Tongue (tissue), 2 donors: Measurements from ENCODE around the gene PKIG. TPM values are rescaled to one million over a fixed set of nuclear protein-coding genes. Genes with fewer than 3 reads are reported as not detected.
"Not testable (repeated sequence)": the region's sequence is repeated elsewhere in the genome, so short reads cannot be mapped to it uniquely, and the experiment has no call there.

ENCODE experiments used
- DNase-seq: peaks from one replicate; pipeline ENCODE4 v3.0.0-alpha.2; 2015
- total RNA-seq: library from RNA; depleted of rRNA; stranded (reverse); fragments of >200 nt; gene quantifications from one replicate; pipeline ENCODE4 v1.2.3, GENCODE V29; 2014

The PKIG gene
- total RNA-seq: 42.5 TPM

DNA sequence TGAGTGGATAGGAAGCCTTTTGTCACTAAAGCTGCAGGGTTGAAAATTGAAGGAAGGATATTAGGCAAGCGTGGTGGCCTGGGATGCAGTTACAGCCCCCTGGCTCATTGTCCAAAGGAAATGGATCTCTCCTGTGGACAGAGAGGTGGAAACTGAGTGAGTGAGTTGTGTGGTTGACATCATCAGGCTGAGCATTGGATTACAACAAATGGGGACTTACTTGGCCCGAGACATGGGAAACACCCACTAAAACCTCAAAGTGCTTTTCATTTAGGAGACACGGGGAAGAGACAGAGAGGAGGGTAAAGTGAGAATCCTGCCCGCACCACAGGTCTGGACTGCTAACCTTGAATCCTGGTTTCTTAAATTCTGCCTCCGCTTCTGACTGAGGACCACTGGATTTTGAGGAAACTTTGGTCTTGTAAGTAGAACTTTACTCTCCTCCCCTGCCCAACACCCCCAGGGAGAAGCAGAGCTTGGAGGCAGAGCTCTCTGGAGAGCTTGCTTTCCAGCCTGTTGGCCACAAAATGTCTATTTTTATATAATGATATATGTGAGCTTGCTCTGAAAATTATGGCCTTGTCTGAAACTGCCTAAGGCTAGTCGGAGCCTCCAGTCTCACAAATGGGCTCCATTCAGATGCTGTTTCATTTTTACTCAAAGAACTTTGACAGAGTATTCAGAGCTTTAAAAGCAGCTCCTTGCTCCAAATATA, at the start of gene PKIG:
TSS of gene PKIG (plus strand) at position 269 of the 715 bp plus-strand sequence. CDS start 31,978 bp downstream, outside the sequence.
- peak; percentile 66 for DNase-seq

- DNase-seq: no peak
These were observed 49.4 kb upstream of the PKIG start for GRCh38 chr20:44532981-44533331.

DNA sequence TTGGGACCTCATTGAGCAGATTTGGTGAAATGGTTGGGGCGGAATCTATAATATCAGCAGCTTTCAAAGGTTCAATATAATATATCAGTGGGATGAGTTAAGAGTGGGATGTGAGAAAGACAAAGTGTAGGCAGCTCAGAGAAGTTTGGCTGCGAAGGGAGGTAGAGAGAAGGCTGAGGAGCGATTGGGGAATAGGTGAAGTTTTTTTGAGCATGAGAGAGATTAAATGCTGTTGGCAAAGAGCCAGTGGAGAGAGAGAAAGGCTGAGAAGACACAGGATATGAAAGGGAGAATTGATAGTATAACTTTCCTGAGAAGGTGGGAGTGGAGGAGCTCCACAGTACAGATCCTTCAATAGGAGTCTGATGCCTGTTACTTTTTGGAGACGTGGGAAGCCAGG, 48.5 kb upstream of the PKIG start:
- no peak for DNase-seq

DNA sequence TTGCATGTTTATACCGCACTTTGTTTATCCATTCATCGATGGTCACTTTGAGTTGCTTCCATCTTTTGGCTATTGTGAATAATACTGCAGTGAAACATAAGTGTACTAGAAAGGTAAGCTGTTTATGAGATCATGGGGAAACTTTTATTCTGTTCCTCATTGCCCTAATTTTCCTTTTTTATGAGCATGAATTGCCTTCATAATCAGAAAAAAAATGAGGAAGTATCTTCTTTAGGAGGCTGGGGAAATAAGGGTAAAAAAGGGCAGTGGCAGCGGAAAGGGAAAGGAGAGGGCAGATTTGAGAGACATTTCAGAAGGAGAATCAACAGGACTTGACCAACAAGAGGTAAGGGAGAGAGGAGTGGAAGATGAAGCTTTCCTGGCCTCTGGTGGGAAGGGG, 46.2 kb upstream of the PKIG start:
- DNase-seq: no peak

- DNase-seq: no peak
These were observed 44.4 kb upstream of the PKIG start for GRCh38 chr20:44537993-44538392.

GRCh38 chr20:44540834-44541233, 41.5 kb upstream of the PKIG start:
- no peak for DNase-seq

DNA sequence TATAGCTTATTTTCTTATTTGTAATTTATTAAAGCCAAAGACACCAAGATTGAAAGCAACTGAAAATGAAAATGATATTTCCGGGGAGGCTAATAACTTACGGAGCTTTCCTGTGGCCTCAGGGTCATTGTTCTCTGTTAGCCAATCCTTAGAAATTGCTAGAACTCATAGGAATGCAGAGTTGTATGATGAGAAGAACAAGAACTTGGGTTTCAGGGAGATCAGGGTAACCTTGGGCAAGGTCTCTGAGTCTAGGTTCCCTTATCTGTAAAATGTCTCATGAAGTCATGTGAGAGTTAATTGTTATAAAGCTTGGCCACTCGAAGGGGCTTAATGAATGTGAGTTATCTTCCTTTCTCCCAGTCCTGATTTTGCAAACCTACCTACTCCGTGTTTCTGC, 40.4 kb upstream of the PKIG start:
- DNase-seq: no peak

- DNase-seq: no peak
These were observed 39.5 kb upstream of the PKIG start for GRCh38 chr20:44542890-44543289.

DNA sequence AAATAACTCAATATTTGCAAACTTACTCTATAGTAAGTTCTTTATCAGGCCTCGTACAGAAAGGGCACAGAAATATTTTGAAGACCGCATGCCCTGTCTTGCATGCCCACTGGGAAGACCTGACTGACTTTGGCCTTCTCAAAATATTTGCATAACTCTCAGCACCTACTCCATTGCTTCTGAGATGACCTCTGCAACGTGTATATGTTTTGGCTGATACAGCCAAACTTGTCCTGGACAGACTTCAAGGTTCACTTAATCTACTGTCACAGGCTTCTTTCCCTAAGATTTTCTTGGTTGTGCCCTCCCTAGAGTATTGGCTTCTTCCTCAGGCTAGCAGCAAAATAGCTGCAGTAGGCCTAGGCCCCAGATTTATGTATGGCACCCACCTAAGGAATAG, 39.0 kb upstream of the PKIG start:
- no peak for DNase-seq

- DNase-seq: no peak
These were observed 38.1 kb upstream of the PKIG start for GRCh38 chr20:44544263-44544662.

- no peak for DNase-seq
These were observed 35.0 kb upstream of the PKIG start for GRCh38 chr20:44547419-44547818.

GRCh38 chr20:44549123-44549522, 33.3 kb upstream of the PKIG start:
- DNase-seq: no peak

- no peak for DNase-seq
These were observed 30.3 kb upstream of the PKIG start for GRCh38 chr20:44552050-44552449.

GRCh38 chr20:44552568-44552949, 29.8 kb upstream of the PKIG start:
- no peak for DNase-seq

DNA sequence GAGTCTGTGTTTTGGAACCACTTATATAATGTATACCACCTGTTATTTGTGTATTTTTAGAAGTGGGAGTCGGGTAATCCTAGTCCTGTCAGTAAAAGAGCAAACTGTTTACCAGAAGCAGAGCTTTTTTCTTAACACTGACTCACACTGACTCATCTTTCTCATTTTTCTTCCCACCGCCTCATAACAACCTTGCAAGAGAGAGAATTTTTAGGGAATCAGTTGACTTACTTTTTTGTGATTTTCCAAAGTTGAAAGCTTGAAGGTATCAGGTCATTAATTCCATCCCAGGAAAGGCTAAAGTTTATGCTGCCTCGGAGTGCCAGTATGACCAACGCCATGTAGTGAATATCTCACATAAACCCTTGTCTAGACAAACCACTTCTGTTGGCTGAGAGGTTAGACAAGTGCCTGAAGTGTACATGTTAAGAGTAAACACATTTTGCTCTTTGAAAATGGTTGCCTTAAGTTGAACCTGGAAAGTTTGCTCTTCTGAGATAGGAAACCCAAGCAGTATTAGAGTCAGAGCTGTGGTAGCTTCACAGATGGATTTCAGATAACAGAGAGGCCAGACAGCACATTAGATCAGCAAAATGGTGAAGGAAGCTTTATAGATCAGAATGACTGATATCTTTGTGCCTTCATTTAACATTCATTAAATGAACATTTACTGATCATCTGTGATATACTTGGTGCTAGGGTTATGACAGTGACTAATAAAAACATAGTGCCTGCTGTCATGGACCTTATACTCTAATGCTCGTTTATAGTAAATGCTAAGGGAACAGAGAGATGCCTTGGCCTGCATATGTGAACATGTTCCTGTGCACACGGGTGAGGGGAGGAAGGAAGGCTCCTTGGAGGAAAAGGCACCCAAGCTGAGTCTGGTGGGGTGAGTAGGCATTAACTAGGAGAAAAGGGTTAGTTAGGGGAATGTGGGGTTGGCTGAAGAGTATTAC, 29.1 kb upstream of the PKIG start:
- DNase-seq: peak; percentile 74

DNA sequence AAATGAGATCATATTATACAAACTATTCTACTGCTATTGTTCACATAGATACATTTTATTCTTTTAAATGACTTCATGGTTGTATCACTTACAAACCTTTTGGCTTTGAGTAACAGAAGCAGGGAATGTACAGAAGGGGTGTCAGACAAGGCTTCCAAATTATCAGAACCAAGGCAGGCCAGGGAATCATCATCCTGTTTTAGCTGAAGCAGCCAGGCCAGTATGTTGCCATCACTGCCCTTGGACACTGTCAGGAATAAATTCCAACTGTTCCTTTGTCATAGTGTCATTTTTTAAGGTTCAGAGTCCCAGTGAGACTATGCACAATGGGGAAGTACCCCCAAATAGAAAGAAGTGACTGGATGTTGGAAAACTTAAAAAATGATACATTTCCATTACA, 23.1 kb upstream of the PKIG start:
- no peak for DNase-seq

- no peak for DNase-seq
These were observed 22.1 kb upstream of the PKIG start for GRCh38 chr20:44560229-44560628.

DNA sequence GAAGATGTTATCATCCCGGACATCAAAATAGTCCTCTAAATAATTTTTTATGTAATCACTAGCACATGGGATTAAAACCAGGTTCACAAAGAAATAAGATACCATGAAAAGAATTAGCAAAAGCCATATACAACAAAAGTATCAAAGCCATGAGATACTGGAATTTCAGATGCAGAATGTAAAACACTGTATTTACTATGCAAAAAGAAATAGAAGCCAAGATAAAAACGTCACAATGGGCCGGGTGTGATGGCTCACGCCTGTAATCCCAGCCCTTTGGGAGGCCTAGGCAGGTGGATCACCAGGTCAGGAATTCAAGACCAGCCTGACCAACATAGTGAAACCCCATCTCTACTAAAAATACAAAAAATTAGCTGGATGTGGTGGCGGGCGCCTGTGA, 21.6 kb upstream of the PKIG start:
- DNase-seq: not testable (repeated sequence)

- DNase-seq: no peak
These were observed 20.5 kb upstream of the PKIG start for GRCh38 chr20:44561876-44562275.

- no peak for DNase-seq
These were observed 16.4 kb upstream of the PKIG start for GRCh38 chr20:44566018-44566417.

- no peak for DNase-seq
These were observed 15.6 kb upstream of the PKIG start for GRCh38 chr20:44566811-44567210.

DNA sequence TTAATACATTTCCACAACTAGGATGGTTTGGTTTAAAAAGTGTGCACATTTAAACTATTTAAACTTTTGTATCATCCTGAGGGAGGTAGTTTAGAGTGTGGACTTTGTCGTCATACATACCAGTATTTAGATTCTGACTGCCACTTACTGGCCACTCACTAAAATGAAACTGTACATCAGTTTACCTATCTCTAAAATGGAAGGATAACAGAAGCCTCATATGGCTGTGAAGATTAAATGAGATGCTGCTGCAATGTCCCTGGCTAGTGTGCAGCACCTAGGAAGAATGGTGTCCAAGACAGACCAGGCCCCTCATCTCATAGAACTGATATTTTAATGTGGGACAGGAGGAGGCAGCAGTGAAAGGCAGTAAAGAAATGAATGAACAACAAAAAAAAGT, 12.0 kb upstream of the PKIG start:
- DNase-seq: no peak

DNA sequence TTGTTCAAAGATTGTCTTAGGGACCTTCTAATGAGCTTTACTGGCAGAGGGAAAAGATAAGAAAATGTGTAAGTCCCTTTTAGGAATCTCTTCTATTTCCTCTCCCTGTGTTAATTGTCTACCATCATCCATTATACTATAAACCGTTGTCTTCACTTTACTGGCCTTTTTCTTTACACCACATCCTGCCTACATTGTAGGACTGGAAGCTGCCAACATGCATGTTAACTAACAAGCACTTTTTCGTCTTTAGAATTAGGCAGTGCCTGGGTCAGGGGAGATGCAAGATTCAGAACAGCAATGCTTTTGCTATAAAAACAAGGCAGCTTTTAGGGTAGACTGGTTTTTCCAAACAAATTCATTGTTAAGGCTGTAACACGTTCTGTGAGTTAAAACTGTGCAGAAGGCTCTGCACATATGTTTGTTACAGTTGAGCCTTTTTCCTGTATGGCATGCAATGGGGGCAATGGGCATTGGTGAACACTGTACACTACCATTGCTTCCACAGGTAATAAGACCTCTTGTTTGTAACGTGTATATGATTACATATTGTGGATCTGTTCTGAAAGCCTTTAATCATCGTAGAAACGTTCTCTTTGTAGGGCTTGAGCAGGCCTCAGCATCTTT, 10.9 kb upstream of the PKIG start:
- no peak for DNase-seq
